Stimulated activated CD4-positive, alpha-beta T cell treated with anti-CD3 and anti-CD28 coated beads, Interleukin-15, amount 100 ng/mL, for 48 hours (primary cell): ENCODE measurements around the gene ACCSL.

Experiments
- DNase-seq, 2 donors: peaks; one replicate each; pipeline ENCODE4 v3.0.0-alpha.2; 2020; ENCODE audit warnings: low read depth in 2 of 2

Gene ACCSL

GRCh38 chr11:44018127-44018521 is 29.7 kb upstream of the ACCSL start:
- DNase-seq, result no peak

GRCh38 chr11:44018829-44019228 is 29.0 kb upstream of the ACCSL start:
- DNase-seq, result no peak

GRCh38 chr11:44024977-44025376 is 22.8 kb upstream of the ACCSL start:
- no peak for DNase-seq

GRCh38 chr11:44025727-44026126 is 22.1 kb upstream of the ACCSL start:
- DNase-seq, result no peak

GRCh38 chr11:44028401-44028800 is 19.4 kb upstream of the ACCSL start:
- no peak for DNase-seq

GRCh38 chr11:44028816-44029506 is 18.8 kb upstream of the ACCSL start:
- DNase-seq, result no peak

GRCh38 chr11:44029507-44029845 is 18.3 kb upstream of the ACCSL start:
- no peak for DNase-seq

GRCh38 chr11:44029977-44030911 is 17.5 kb upstream of the ACCSL start:
- no peak for DNase-seq

- no peak for DNase-seq
Measured at GRCh38 chr11:44030996-44031395, 16.8 kb upstream of the ACCSL start.

- no peak for DNase-seq
Measured at GRCh38 chr11:44031549-44031948, 16.2 kb upstream of the ACCSL start.

- DNase-seq, result no peak
Measured at GRCh38 chr11:44032299-44033085, 15.3 kb upstream of the ACCSL start.

GRCh38 chr11:44033411-44033850 is 14.3 kb upstream of the ACCSL start:
- DNase-seq, result no peak

- no peak for DNase-seq
Measured at GRCh38 chr11:44033856-44034255, 13.9 kb upstream of the ACCSL start.

- DNase-seq, result no peak
Measured at GRCh38 chr11:44034639-44035038, 13.1 kb upstream of the ACCSL start.

- peak; percentile 13 to 34 for DNase-seq
Measured at GRCh38 chr11:44036811-44037657, 10.7 kb upstream of the ACCSL start.

- no peak for DNase-seq
Measured at GRCh38 chr11:44037658-44037998, 10.2 kb upstream of the ACCSL start.

- DNase-seq, result no peak
Measured at GRCh38 chr11:44043157-44043556, 4.6 kb upstream of the ACCSL start.

GRCh38 chr11:44046182-44046581 is 1.6 kb upstream of the ACCSL start:
- DNase-seq, result no peak

GRCh38 chr11:44047298-44047697 is 483 bp upstream of the ACCSL start:
- no peak for DNase-seq

- no peak for DNase-seq
Measured at GRCh38 chr11:44049832-44050231, 2.1 kb downstream of the ACCSL start.

- DNase-seq, result no peak
Measured at GRCh38 chr11:44051171-44051570, 3.4 kb downstream of the ACCSL start.

GRCh38 chr11:44057340-44057739 is 9.6 kb downstream of the ACCSL start:
- no peak for DNase-seq
